ENCODE measurements around the gene SLC4A1AP.
A peak's percentile ranks its signal among the peaks of the same experiment; 100 is the strongest.

SLC4A1AP gene

GRCh38 chr2:27736031-27736889 is 72.6 kb downstream of the SLC4A1AP start:
- Histone ChIP-seq H3K9me3 (ENCODE audit: control insufficient read depth in 5 of 5, low read length in 5 of 5) (no peaks in the 10 kb centered on the region), H3K9ac (ENCODE audit: low read length in 5 of 5) (peak overlapping the region in 4 of 5 donors; percentile 11 to 79 (median 37)), H3K36me3 (ENCODE audit: control insufficient read depth in 5 of 5, insufficient read depth in 5 of 5, low read length in 5 of 5) (no peaks in the 10 kb centered on the region), H3K4me1 (ENCODE audit: control insufficient read depth in 5 of 5, insufficient read depth in 5 of 5, low read length in 5 of 5) (peaks cover 3 to 43% (median 22%) of the 10 kb centered on the region in 5 donors), H3K27me3 (ENCODE audit: control insufficient read depth in 5 of 5, insufficient read depth in 4 of 5, low read length in 5 of 5) (peaks cover 0 to under 1% (median 0%) of the 10 kb centered on the region in 5 donors), H3K27ac (ENCODE audit: low read depth, low read length) (peak overlapping the region; percentile 69), H3K4me3 (ENCODE audit: low read depth in 1 of 5, low read length in 5 of 5) (peak overlapping the region; percentile 37 to 75 (median 60))

- H3K27ac ChIP-seq (ENCODE audit: low read depth, low read length), result peak overlapping the region; percentile 69
- H3K36me3 ChIP-seq (ENCODE audit: control insufficient read depth in 5 of 5, insufficient read depth in 5 of 5, low read length in 5 of 5), result no peaks in the 10 kb centered on the region
- no peaks in the 10 kb centered on the region for H3K9me3 ChIP-seq (ENCODE audit: control insufficient read depth in 5 of 5, low read length in 5 of 5)
- H3K27me3 ChIP-seq (ENCODE audit: control insufficient read depth in 5 of 5, insufficient read depth in 4 of 5, low read length in 5 of 5), result no peaks in the 10 kb centered on the region
- no peak overlapping the region for H3K4me3 ChIP-seq (ENCODE audit: low read depth in 1 of 5, low read length in 5 of 5)
- H3K4me1 ChIP-seq (ENCODE audit: control insufficient read depth in 5 of 5, insufficient read depth in 5 of 5, low read length in 5 of 5), result peaks cover 3 to 42% (median 22%) of the 10 kb centered on the region in 5 donors
- no peak overlapping the region for H3K9ac ChIP-seq (ENCODE audit: low read length in 5 of 5)
Measured at GRCh38 chr2:27736890-27737204, 73.2 kb downstream of the SLC4A1AP start.

DNA sequence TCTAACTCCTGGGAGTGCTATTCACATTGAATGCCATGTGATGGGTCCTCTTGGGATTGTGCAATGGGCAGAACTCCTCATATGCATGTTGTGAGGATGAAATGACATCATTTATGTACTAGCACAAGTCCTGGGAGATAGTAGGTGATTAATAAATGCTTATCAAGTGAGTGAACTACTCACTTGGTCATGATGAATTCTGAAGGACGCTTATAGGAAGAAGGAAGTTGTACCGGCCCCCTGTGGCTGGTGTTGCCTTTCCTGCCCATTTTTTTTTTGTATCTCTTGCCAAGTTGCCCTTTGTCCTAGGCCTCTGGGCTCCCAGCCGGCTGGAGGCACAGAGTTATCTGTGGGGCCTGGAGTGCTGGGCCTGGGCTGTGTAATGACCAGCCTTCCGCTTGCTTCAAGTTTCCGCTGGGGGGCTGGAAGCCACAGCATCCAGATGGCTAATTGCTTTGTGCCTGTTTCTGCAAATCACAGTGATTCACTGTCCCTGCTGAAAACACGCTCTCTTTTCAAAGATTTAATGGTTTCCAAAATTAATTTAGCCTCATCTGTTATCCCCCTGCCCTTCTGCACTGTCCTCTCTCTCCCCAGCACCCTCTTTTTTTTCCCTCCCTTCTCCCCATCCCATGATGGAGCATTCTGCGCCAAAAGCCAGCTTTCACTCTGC is 74.1 kb downstream of the SLC4A1AP start:
- H3K9me3 ChIP-seq (ENCODE audit: control insufficient read depth in 5 of 5, low read length in 5 of 5), result no peaks in the 10 kb centered on the region
- H3K9ac ChIP-seq (ENCODE audit: low read length in 5 of 5), result peak overlapping the region in 1 of 5 donors; percentile 35
- H3K27ac ChIP-seq (ENCODE audit: low read depth, low read length), result peak overlapping the region; percentile 69
- H3K4me1 ChIP-seq (ENCODE audit: control insufficient read depth in 5 of 5, insufficient read depth in 5 of 5, low read length in 5 of 5), result peaks cover 3 to 42% (median 22%) of the 10 kb centered on the region in 5 donors
- no peak overlapping the region for H3K4me3 ChIP-seq (ENCODE audit: low read depth in 1 of 5, low read length in 5 of 5)
- no peaks in the 10 kb centered on the region for H3K27me3 ChIP-seq (ENCODE audit: control insufficient read depth in 5 of 5, insufficient read depth in 4 of 5, low read length in 5 of 5)
- no peaks in the 10 kb centered on the region for H3K36me3 ChIP-seq (ENCODE audit: control insufficient read depth in 5 of 5, insufficient read depth in 5 of 5, low read length in 5 of 5)

DNA sequence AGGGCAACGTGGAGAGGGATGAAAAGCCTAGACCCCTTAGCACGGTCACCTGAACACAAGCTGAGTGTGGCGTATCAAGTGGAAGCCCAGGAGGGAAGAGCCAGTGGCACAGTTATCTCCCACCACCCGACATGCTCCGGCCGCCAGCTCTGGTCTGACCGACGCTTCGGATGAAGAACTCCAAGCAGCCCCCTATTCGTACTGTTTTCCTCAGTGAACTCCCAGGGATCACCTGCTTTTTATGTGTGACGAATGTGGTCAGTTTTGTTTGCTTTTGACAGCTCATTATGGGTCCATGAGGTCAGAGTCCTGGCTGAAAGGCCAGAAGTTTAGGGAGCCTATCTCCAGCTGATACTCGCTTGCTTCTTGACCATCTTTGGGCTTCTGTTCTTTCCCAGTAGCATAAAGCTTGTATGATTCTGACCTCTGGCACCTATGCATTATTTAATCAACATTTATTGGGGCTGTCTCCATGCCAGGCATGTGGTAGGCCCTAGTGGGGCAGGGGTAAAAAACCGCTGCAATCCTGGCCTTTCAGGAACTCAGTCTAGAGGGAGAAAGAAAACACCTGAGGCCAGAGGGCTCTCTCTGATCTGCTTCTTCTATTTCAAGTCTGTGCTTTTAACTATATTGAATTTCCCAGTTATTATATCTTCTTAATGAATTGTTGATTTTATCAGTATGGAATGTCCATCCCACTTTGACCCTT is 74.8 kb downstream of the SLC4A1AP start:
- no peak overlapping the region for H3K4me3 ChIP-seq (ENCODE audit: low read depth in 1 of 5, low read length in 5 of 5)
- H3K27ac ChIP-seq (ENCODE audit: low read depth, low read length), result peak overlapping the region; percentile 69
- no peaks in the 10 kb centered on the region for H3K9me3 ChIP-seq (ENCODE audit: control insufficient read depth in 5 of 5, low read length in 5 of 5)
- no peaks in the 10 kb centered on the region for H3K27me3 ChIP-seq (ENCODE audit: control insufficient read depth in 5 of 5, insufficient read depth in 4 of 5, low read length in 5 of 5)
- H3K36me3 ChIP-seq (ENCODE audit: control insufficient read depth in 5 of 5, insufficient read depth in 5 of 5, low read length in 5 of 5), result no peaks in the 10 kb centered on the region
- peak overlapping the region in 1 of 5 donors; percentile 35 for H3K9ac ChIP-seq (ENCODE audit: low read length in 5 of 5)
- peaks cover 3 to 42% (median 22%) of the 10 kb centered on the region in 5 donors for H3K4me1 ChIP-seq (ENCODE audit: control insufficient read depth in 5 of 5, insufficient read depth in 5 of 5, low read length in 5 of 5)

- H3K36me3 ChIP-seq (ENCODE audit: control insufficient read depth in 5 of 5, insufficient read depth in 5 of 5, low read length in 5 of 5), result no peaks in the 10 kb centered on the region
- peaks cover 3 to 42% (median 22%) of the 10 kb centered on the region in 5 donors for H3K4me1 ChIP-seq (ENCODE audit: control insufficient read depth in 5 of 5, insufficient read depth in 5 of 5, low read length in 5 of 5)
- H3K27ac ChIP-seq (ENCODE audit: low read depth, low read length), result no peak overlapping the region
- H3K4me3 ChIP-seq (ENCODE audit: low read depth in 1 of 5, low read length in 5 of 5), result no peak overlapping the region
- no peaks in the 10 kb centered on the region for H3K9me3 ChIP-seq (ENCODE audit: control insufficient read depth in 5 of 5, low read length in 5 of 5)
- H3K27me3 ChIP-seq (ENCODE audit: control insufficient read depth in 5 of 5, insufficient read depth in 4 of 5, low read length in 5 of 5), result no peaks in the 10 kb centered on the region
- no peak overlapping the region for H3K9ac ChIP-seq (ENCODE audit: low read length in 5 of 5)
Measured at GRCh38 chr2:27739058-27739373, 75.3 kb downstream of the SLC4A1AP start.

DNA sequence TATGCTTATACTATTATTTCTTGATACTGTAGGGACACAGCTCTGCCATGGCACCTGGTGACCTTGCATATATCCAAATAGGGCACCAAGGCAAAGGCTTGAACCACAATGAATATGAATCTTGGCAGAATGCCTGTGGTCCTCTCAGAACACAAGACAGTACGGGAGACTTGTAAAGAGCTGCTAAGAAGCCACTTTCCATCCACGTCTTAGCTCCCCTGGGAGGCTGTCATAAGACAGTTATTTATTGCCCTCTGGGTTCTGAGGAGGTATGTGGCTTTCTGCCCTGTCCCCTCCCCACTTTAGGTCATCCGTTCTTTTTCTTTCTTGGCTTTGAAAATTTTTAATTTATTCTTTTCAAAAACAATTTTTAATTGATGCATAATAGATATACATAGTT is 78.0 kb downstream of the SLC4A1AP start:
- H3K9ac ChIP-seq (ENCODE audit: low read length in 5 of 5), result no peak overlapping the region
- H3K4me3 ChIP-seq (ENCODE audit: low read depth in 1 of 5, low read length in 5 of 5), result no peak overlapping the region
- H3K9me3 ChIP-seq (ENCODE audit: control insufficient read depth in 5 of 5, low read length in 5 of 5), result peaks cover 0 to 4% (median 0%) of the 10 kb centered on the region in 5 donors
- no peaks in the 10 kb centered on the region for H3K36me3 ChIP-seq (ENCODE audit: control insufficient read depth in 5 of 5, insufficient read depth in 5 of 5, low read length in 5 of 5)
- no peak overlapping the region for H3K27ac ChIP-seq (ENCODE audit: low read depth, low read length)
- H3K4me1 ChIP-seq (ENCODE audit: control insufficient read depth in 5 of 5, insufficient read depth in 5 of 5, low read length in 5 of 5), result peaks cover 0 to 22% (median 10%) of the 10 kb centered on the region in 5 donors
- no peaks in the 10 kb centered on the region for H3K27me3 ChIP-seq (ENCODE audit: control insufficient read depth in 5 of 5, insufficient read depth in 4 of 5, low read length in 5 of 5)

DNA sequence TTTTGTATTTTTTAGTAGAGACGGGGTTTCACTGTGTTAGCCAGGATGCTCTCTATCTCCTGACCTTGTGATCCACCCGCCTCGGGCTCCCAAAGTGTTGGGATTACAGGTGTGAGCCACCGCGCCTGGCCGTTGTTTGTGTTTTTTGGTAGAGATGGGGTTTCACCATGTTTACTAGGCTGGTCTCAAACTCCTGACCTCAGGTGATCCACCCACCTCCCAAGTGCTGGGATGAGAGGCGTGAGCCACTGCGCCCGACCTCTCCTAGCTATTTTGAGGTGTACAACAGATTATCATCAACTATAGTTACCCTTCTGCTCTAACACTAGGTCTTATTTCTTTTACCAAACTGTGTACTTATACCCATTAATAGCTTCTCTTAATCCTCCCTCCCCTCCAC is 78.9 kb downstream of the SLC4A1AP start:
- no peaks in the 10 kb centered on the region for H3K36me3 ChIP-seq (ENCODE audit: control insufficient read depth in 5 of 5, insufficient read depth in 5 of 5, low read length in 5 of 5)
- no peak overlapping the region for H3K4me3 ChIP-seq (ENCODE audit: low read depth in 1 of 5, low read length in 5 of 5)
- peaks cover 0 to 4% (median 0%) of the 10 kb centered on the region in 5 donors for H3K9me3 ChIP-seq (ENCODE audit: control insufficient read depth in 5 of 5, low read length in 5 of 5)
- H3K27ac ChIP-seq (ENCODE audit: low read depth, low read length), result no peak overlapping the region
- H3K4me1 ChIP-seq (ENCODE audit: control insufficient read depth in 5 of 5, insufficient read depth in 5 of 5, low read length in 5 of 5), result peaks cover 0 to 13% (median 5%) of the 10 kb centered on the region in 5 donors
- no peak overlapping the region for H3K9ac ChIP-seq (ENCODE audit: low read length in 5 of 5)
- H3K27me3 ChIP-seq (ENCODE audit: control insufficient read depth in 5 of 5, insufficient read depth in 4 of 5, low read length in 5 of 5), result no peaks in the 10 kb centered on the region

Data from subcutaneous abdominal adipose tissue (tissue), 5 donors.